IMR-90 (cell line): Measurements from ENCODE around the gene NFKBIA. TPM values are rescaled to one million over a fixed set of nuclear protein-coding genes. Genes with fewer than 3 reads are reported as not detected.

Experiments
- ATAC-seq: fragments of 200-7000 bp; cut with Tn5 transposase; 2 replicates; pipeline ENCODE4 v1.9.1; 2020; ENCODE audit warnings: low read depth, mild to moderate bottlenecking, moderate library complexity
- BruUV-seq: library from RNA; stranded (reverse); fragments of 400-500 nt; replicated peaks from 2 replicates; lab custom pipeline; 2021; lab: Mats Ljungman, UMichigan
- CTCF ChIA-PET: fragments of 300-600 bp; formaldehyde crosslinking; extraction: SDS; loops from one replicate; lab custom pipeline; 2021; ENCODE audit warnings: antibody characterized with exemption; lab: Yijun Ruan, JAX
- POLR2A ChIA-PET: fragments of 300-600 bp; sonication (Branson Sonifier 250); formaldehyde crosslinking; loops from one replicate; lab custom pipeline; 2022; ENCODE audit warnings: antibody characterized with exemption; ENCODE audit not compliant: unreplicated experiment; lab: Charles Lee
- DNase-seq: peaks from one replicate; pipeline ENCODE4 v3.0.0; 2013
- H2AFZ ChIP-seq: replicated peaks from 2 replicates; pipeline ENCODE3; 2013; ENCODE audit warnings: low read length, mild to moderate bottlenecking; ENCODE audit not compliant: poor library complexity
- H2AK5ac ChIP-seq: 2 replicates; pipeline ENCODE4 v1.6.1; 2013; ENCODE audit warnings: low read depth, low read length, inconsistent platforms
- H2AK9ac ChIP-seq: replicated peaks from 2 replicates; pipeline ENCODE3; 2013; ENCODE audit warnings: mild to moderate bottlenecking, low read depth, low read length, moderate library complexity; ENCODE audit not compliant: poor library complexity
- H2BK120ac ChIP-seq: 2 replicates; pipeline ENCODE4 v1.6.1; 2013; ENCODE audit warnings: low read depth, low read length, inconsistent platforms
- H2BK15ac ChIP-seq: 3 replicates; pipeline ENCODE4 v1.6.1; 2013; ENCODE audit warnings: low read depth, low read length, inconsistent platforms
- H2BK20ac ChIP-seq: 2 replicates; pipeline ENCODE4 v1.6.1; 2013; ENCODE audit warnings: low read depth, mild to moderate bottlenecking, inconsistent platforms, low read length, moderate library complexity
- H2BK5ac ChIP-seq: 2 replicates; pipeline ENCODE4 v1.6.1; 2013; ENCODE audit warnings: mild to moderate bottlenecking, low read depth, low read length, inconsistent platforms; ENCODE audit not compliant: poor library complexity, severe bottlenecking
- H3K14ac ChIP-seq: replicated peaks from 2 replicates; pipeline ENCODE4 v1.6.1; 2013; ENCODE audit warnings: low read depth, low read length, inconsistent platforms
- H3K18ac ChIP-seq: 2 replicates; pipeline ENCODE4 v1.6.1; 2013; ENCODE audit warnings: low read depth, low read length, control low read depth
- H3K23ac ChIP-seq: 2 replicates; pipeline ENCODE4 v1.6.1; 2013; ENCODE audit warnings: low read depth, low read length, inconsistent platforms
- H3K27ac ChIP-seq: 2 replicates; pipeline ENCODE4 v1.5.1; 2013; ENCODE audit warnings: mild to moderate bottlenecking, control low read depth, low read length; ENCODE audit not compliant: insufficient read depth
- H3K27me3 ChIP-seq: 2 replicates; pipeline ENCODE4 v1.6.1; 2013; ENCODE audit warnings: low read length; ENCODE audit not compliant: control insufficient read depth, insufficient read depth
- H3K36me3 ChIP-seq: 2 replicates; pipeline ENCODE4 v1.6.1; 2013; ENCODE audit warnings: low read length, mixed read lengths; ENCODE audit not compliant: control insufficient read depth, insufficient read depth
- H3K4ac ChIP-seq: 2 replicates; pipeline ENCODE4 v1.6.1; 2013; ENCODE audit warnings: low read depth, low read length, inconsistent platforms
- H3K4me1 ChIP-seq: 2 replicates; pipeline ENCODE4 v1.6.1; 2013; ENCODE audit warnings: low read length, mixed read lengths; ENCODE audit not compliant: control insufficient read depth, insufficient read depth
- H3K4me2 ChIP-seq: 2 replicates; pipeline ENCODE4 v1.6.1; 2013; ENCODE audit warnings: low read depth, mild to moderate bottlenecking, control low read depth, low read length, moderate library complexity
- H3K4me3 ChIP-seq: 2 replicates; pipeline ENCODE4 v1.5.1; 2013; ENCODE audit warnings: low read depth, mild to moderate bottlenecking, control low read depth, low read length, moderate library complexity; ENCODE audit not compliant: insufficient read depth
- H3K56ac ChIP-seq: 2 replicates; pipeline ENCODE4 v1.6.1; 2013; ENCODE audit warnings: low read length, inconsistent platforms; ENCODE audit not compliant: insufficient read depth; ENCODE audit errors: extremely low read depth
- H3K79me1 ChIP-seq, 2 experiments: 2 replicates each; pipeline ENCODE4 v1.6.1; 2013; ENCODE audit warnings: low read length in 2 of 2, inconsistent platforms in 1 of 2, low read depth in 1 of 2
- H3K9ac ChIP-seq: 2 replicates; pipeline ENCODE4 v1.6.1; 2013; ENCODE audit warnings: low read depth, low read length, control low read depth
- H3K9me1 ChIP-seq: 2 replicates; pipeline ENCODE4 v1.6.1; 2013; ENCODE audit warnings: low read length, inconsistent platforms; ENCODE audit not compliant: insufficient read depth
- H3K9me3 ChIP-seq: 2 replicates; pipeline ENCODE4 v1.6.1; 2013; ENCODE audit warnings: low read length; ENCODE audit not compliant: control insufficient read depth, insufficient read depth
- H4K20me1 ChIP-seq: 2 replicates; pipeline ENCODE4 v1.6.1; 2013; ENCODE audit warnings: low read length, inconsistent platforms; ENCODE audit not compliant: insufficient read depth
- H4K5ac ChIP-seq: 2 replicates; pipeline ENCODE4 v1.6.1; 2013; ENCODE audit warnings: mild to moderate bottlenecking, low read depth, low read length, control low read depth
- H4K8ac ChIP-seq, 2 experiments: 2 replicates each; pipeline ENCODE4 v1.6.1; 2013; ENCODE audit warnings: low read depth in 2 of 2, low read length in 2 of 2, control low read depth in 1 of 2, inconsistent platforms in 1 of 2
- H4K91ac ChIP-seq: 2 replicates; pipeline ENCODE4 v1.6.1; 2013; ENCODE audit warnings: low read depth, low read length, inconsistent platforms; ENCODE audit not compliant: insufficient read depth
- CEBPB ChIP-seq: IDR thresholded peaks from 2 replicates; pipeline ENCODE4 v1.6.1; 2012; ENCODE audit warnings: low read depth, low read length, improper control_type of control experiment
- POLR2A ChIP-seq: IDR thresholded peaks from 2 replicates; pipeline ENCODE4 v1.6.1; 2012; ENCODE audit warnings: mild to moderate bottlenecking, low read depth, low read length
- WGBS, 2 experiments: methylation state at CpG; one replicate each; pipeline versions ENCODE4 v1.1.5 to v1.1.7; 2013; ENCODE audit warnings: missing lambda C conversion rate in 2 of 2; ENCODE audit not compliant: insufficient read length in 1 of 2; ENCODE audit errors: extremely low coverage in 2 of 2; 5-methylcytosine and 5-hydroxymethylcytosine counted together
- dilution Hi-C: fragments of 300-500 bp; cut with HindIII; formaldehyde crosslinking; loops from one replicate; pipeline ENCODE4 v1.14.3; 2018; ENCODE audit warnings: low sequenced_read_pairs; ENCODE audit not compliant: unreplicated experiment
- in situ Hi-C: fragments of 300-500 bp; cut with MboI; formaldehyde crosslinking; loops from 3 replicates; pipeline ENCODE4 v1.14.3; 2019; ENCODE audit warnings: low sequenced_read_pairs, inconsistent platforms, mixed read lengths
- intact Hi-C: fragments of 100-400 bp; cut with micrococcal nuclease; formaldehyde crosslinking; loops from 2 replicates; pipeline ENCODE4 v1.10.0; 2022
- polyA plus RNA-seq, 3 experiments: library from polyadenylated mRNA; depleted of rRNA; stranded (reverse); fragments of >200 nt; gene quantifications; 2 replicates each; pipeline ENCODE4 v1.2.3, GENCODE V29; 2012; ENCODE audit warnings: low replicate concordance in 1 of 3
- total RNA-seq: library from RNA; depleted of rRNA; stranded (reverse); fragments of >200 nt; gene quantifications from 2 replicates; pipeline ENCODE4 v1.2.3, GENCODE V29; 2012

NFKBIA gene
- total and polyA plus RNA-seq, 2 of the 4 experiments (the other 2 are of a cell fraction): 71.1 to 97.1 TPM

- H3K23ac ChIP-seq: peak overlapping the region; percentile 31; the same call in 1 of the 2 replicates
- ChIA-PET POLR2A (no interaction called here), CTCF (no interaction called here)
- H3K79me1 ChIP-seq: peaks cover 31 to 43% of the 10 kb centered on the region in 2 experiments
- peaks cover 15% of the 10 kb centered on the region for H3K4me1 ChIP-seq
- no TSS peak for BruUV-seq
- 77% methylated on average over 5 of the region's 10 CpGs; no CpG with 5 or more reads in 1 of the 2 experiments for WGBS, 2 experiments
- intact Hi-C loops (loop anchor here (5.0 kb wide), 1 partner anchor 94 kb away; no protein-coding TSS in a partner anchor), dilution Hi-C loops (no loop called here), in situ Hi-C loops (loop anchor here (10.0 to 25.0 kb wide), 2 partner anchors 106 to 739 kb away; partner anchors contain the start of gene PSMA6)
- ATAC-seq: no peak
- no peak overlapping the region for H3K56ac ChIP-seq
- peaks cover 27% of the 10 kb centered on the region for H3K36me3 ChIP-seq
- DNase-seq: no peak
- no peak overlapping the region for H4K5ac ChIP-seq
- H2AFZ ChIP-seq: no peak overlapping the region
- no peak overlapping the region for H2BK20ac ChIP-seq
- H3K9me1 ChIP-seq: peaks cover 24% of the 10 kb centered on the region
- peak; percentile 94 for TF ChIP-seq CEBPB
- TF ChIP-seq POLR2A: no peak
- no peak overlapping the region for H3K4ac ChIP-seq
- H3K27ac ChIP-seq: no peak overlapping the region
- H2BK5ac ChIP-seq: peak overlapping the region; percentile 26
- H4K20me1 ChIP-seq: peaks cover 33% of the 10 kb centered on the region
- H2BK15ac ChIP-seq: no peak overlapping the region
- no peak overlapping the region; a peak in 1 of 4 replicates for H4K8ac ChIP-seq
- H2AK9ac ChIP-seq: peak overlapping the region; percentile 22
- no peak overlapping the region for H3K9ac ChIP-seq
- H3K18ac ChIP-seq: no peak overlapping the region
- H2AK5ac ChIP-seq: no peak overlapping the region
- H3K9me3 ChIP-seq: no peaks in the 10 kb centered on the region
- H3K4me3 ChIP-seq: no peak overlapping the region
- H3K4me2 ChIP-seq: peak overlapping the region; percentile 8; the same call in 1 of the 2 replicates
- no peak overlapping the region for H2BK120ac ChIP-seq
- H3K14ac ChIP-seq: peak overlapping the region; percentile 4; the same call in 1 of the 2 replicates
- no peak overlapping the region for H4K91ac ChIP-seq
- no peaks in the 10 kb centered on the region for H3K27me3 ChIP-seq
Measured at GRCh38 chr14:35400648-35401421, 3.7 kb downstream of the NFKBIA start.
